Measurements from ENCODE around the gene XXYLT1.
"Not testable (repeated sequence)": the region's sequence is repeated elsewhere in the genome, so short reads cannot be mapped to it uniquely, and the experiment has no call there.

Gene XXYLT1

GRCh38 chr3:195249858-195250464, 21.0 kb downstream of the XXYLT1 start:
- DNase-seq: no peak

- no peak for DNase-seq
These were observed 21.7 kb downstream of the XXYLT1 start for GRCh38 chr3:195249057-195249770.

GRCh38 chr3:195248281-195248680, 22.7 kb downstream of the XXYLT1 start:
- DNase-seq: no peak

- DNase-seq: no peak
These were observed 23.1 kb downstream of the XXYLT1 start for GRCh38 chr3:195247863-195248189.

GRCh38 chr3:195247086-195247862, 23.7 kb downstream of the XXYLT1 start:
- no peak for DNase-seq

DNA sequence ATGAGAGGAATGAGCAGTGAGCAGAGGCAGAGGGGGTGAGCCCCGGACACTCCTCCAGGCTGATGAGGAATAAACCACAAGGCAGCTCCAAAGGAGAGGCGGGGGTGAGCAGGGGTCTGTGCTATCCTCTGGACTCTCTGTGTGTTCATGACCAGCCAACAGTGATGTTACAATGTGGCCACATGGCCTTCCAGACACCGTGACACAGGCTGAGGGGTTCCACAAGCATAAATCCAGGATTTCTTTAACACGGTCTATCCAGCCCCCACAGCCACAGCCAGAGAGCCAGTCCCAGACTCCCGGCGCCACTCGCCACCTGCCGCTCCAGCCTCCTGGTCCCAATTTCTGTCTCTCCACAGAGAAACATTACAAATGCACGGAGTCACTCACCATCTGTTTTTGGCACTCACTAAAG, 24.4 kb downstream of the XXYLT1 start:
- no peak for DNase-seq

- no peak for DNase-seq
These were observed 25.4 kb downstream of the XXYLT1 start for GRCh38 chr3:195245531-195245951.

- no peak for DNase-seq
These were observed 29.2 kb downstream of the XXYLT1 start for GRCh38 chr3:195241592-195242355.

- no peak for DNase-seq
These were observed 30.0 kb downstream of the XXYLT1 start for GRCh38 chr3:195240939-195241338.

- no peak for DNase-seq
These were observed 30.7 kb downstream of the XXYLT1 start for GRCh38 chr3:195240171-195240701.

- no peak for DNase-seq
These were observed 31.8 kb downstream of the XXYLT1 start for GRCh38 chr3:195239121-195239520.

DNA sequence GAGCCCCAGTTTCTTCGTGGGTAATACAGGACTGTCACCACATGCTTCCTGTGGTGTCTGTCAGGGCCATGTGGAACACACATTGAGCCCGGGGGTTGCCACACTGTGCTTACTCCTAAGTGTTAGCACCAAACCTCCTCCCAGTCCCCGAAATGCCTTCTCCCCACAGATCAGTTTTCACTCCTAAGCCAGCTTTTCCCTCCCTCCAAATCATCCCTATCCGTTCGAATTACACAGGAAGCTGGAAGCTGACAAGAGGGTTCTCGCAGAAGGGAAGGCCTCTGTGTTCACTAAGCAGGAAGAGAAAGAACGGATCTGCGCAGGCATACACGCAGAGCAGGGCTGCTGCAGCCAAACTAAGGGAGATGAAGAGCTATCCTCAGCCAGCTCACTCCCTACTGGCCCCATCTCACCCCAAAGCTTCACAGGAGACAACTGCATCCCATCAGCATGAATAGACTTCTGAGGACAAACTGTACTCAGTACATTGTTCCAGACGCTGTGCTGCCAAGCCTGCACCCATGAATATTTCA, 32.3 kb downstream of the XXYLT1 start:
- no peak for DNase-seq

- DNase-seq: no peak
These were observed 32.8 kb downstream of the XXYLT1 start for GRCh38 chr3:195238081-195238571.

- DNase-seq: no peak
These were observed 34.0 kb downstream of the XXYLT1 start for GRCh38 chr3:195236801-195237570.

DNA sequence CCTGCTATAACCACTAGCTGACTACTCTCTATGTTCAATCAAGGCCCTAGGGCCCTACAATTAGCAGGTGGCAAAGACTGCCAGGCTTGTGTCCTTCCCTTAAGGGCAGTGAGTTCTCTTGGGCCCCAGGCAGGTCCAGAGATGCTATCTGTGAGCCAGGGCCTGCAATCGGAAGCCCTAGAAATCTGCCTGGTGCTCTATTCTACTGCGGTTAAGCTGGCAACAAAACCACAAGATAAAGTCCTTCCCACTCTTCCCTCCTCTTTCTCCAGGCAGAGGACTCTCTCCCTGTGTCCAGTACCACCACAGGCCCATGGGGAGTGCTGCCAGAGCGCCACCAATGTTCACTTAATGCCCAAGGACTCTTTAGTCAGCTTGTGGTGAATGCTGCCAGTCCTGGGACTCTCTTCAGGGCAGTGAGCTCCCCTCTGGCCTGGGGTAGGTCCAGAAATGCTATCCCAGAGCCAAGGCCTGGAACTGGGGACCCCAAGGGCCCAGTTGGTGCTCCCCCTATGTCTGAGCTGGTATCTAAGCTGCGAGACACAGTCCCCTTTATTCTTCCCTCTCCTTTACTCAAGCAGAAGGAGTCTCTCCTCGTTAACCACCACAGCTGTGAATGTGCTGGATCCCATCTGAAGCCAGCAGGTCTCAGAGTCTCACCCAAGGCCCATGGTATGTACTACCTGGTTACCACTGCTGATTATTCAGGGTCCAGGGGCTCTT, 34.7 kb downstream of the XXYLT1 start:
- no peak for DNase-seq

DNA sequence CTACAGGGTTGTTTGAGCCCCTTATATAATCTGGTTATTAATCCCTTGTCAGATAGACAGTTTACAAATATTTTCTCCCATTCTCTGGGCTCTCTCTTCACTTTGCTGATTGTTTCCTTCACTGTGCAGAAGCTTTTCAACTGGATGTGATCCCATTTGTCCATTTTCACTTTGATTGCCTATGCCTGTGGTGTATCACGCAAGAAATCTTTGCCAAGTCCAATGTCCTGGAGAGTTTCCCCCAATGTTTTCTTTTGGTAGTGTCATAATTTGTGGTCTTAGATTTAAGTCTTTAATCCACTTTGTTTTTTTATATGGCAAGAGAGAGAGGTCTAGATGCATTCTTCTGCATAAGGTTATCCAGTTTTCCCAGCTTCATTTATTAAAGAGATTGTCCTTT, 40.7 kb downstream of the XXYLT1 start:
- no peak for DNase-seq

DNA sequence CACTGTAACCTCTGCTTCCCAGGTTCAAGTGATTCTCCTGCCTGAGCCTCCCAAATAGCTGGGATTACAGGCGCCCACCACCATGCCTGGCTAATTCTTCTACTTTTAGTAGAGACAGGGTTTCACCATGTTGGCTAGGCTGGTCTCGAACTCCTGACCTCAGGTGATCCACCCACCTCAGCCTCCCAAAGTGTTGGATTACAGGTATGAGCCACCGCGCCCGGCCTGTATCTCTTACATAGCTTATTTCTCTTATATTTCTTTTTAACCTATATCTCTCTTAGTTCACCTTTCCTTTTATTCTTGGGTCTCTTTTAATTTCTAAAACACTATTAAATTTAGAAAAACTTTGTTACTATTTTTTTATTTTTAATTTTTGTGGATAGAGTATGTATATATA, 42.1 kb downstream of the XXYLT1 start:
- not testable (repeated sequence) for DNase-seq

DNA sequence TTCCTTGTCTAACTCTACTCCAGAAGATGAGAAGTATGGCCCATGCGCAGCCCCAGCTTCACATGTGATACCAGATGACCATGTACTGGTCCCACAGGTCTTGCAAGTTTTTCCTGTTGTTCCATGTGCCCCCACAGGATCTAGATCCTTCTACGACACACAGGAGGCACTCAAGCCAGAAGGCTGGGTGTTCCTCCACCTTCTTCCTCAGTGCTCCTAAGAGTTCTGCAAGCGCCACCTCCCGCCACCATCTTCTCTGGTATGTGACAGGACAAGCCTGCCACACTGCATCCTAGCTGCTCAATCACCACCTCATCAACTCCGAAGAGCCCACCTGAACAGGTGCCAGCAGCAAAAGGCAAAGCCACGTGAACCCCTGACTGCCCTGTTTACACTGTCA, 43.1 kb downstream of the XXYLT1 start:
- DNase-seq: no peak

GRCh38 chr3:195226900-195227447, 44.0 kb downstream of the XXYLT1 start:
- no peak for DNase-seq

DNA sequence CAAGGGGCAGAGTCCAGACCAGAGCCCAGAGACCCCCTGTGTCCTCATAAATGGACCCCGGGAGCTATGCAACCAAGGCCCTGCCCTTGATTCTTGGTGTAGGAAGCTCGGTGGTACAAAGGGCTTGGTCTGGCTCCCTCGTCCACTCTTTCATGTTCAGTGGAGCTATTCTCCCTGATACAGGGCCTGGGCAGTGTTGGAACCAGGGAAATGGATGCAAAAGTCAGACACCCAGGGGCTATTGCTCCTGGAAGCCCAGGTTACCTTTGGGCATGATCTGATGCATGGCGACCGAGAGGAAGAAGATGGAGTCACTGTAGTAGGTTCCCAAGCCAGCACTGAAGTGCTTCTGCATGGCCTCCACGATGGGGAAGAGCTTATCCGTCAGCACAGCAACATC, 44.5 kb downstream of the XXYLT1 start:
- DNase-seq: no peak
